ENCODE data around the gene AGBL4.

- TF ChIP-seq CTCF (IDR thresholded peaks at IDR 0.05) (no peak), POLR2A (IDR thresholded peaks at IDR 0.05) (no peak)
Measured at GRCh38 chr1:48730164-48730910, 1293.4 kb downstream of the AGBL4 start.
